Astrocyte of the cerebellum (primary cell): ENCODE data around the gene FXYD6.

Experiments used
- DNase-seq: peaks from one replicate; pipeline ENCODE4 v3.0.0-alpha.2; 2011; ENCODE audit warnings: low read depth
- H3K4me3 ChIP-seq: 2 replicates; pipeline ENCODE4 v1.5.1; 2011; ENCODE audit warnings: mild to moderate bottlenecking, low read depth, low read length, moderate library complexity
- CTCF ChIP-seq: IDR thresholded peaks from 2 replicates; pipeline ENCODE4 v1.5.1; 2012; ENCODE audit warnings: low read length, low read depth, moderate library complexity, mild to moderate bottlenecking; ENCODE audit errors: missing control alignments
- in situ Hi-C: cut with HindIII; loops from 2 replicates; pipeline ENCODE4 v1.10.0; 2017; ENCODE audit warnings: low sequenced_read_pairs

FXYD6 gene

GRCh38 chr11:117860139-117860538 lies 16.3 kb downstream of the FXYD6 start:
- no peak for DNase-seq
- in situ Hi-C loops: loop anchor here (5.0 kb wide), 1 partner anchor 77 kb away; no protein-coding TSS in a partner anchor
- no peak overlapping the region for H3K4me3 ChIP-seq
- TF ChIP-seq CTCF: no peak

- H3K4me3 ChIP-seq: no peak overlapping the region
These were observed 16.9 kb downstream of the FXYD6 start for GRCh38 chr11:117859488-117860112.

GRCh38 chr11:117859061-117859460 lies 17.4 kb downstream of the FXYD6 start:
- in situ Hi-C loops: no loop called here

More at GRCh38 chr11:117859488-117860112, 16.9 kb downstream of the FXYD6 start:
- TF ChIP-seq CTCF: no peak
- in situ Hi-C loops: loop anchor here (5.0 kb wide), 1 partner anchor 78 kb away; no protein-coding TSS in a partner anchor
- DNase-seq: no peak

GRCh38 chr11:117857734-117858414 lies 18.6 kb downstream of the FXYD6 start:
- TF ChIP-seq CTCF: no peak
- H3K4me3 ChIP-seq: no peak overlapping the region
- in situ Hi-C loops: no loop called here
- no peak for DNase-seq

More at GRCh38 chr11:117859061-117859460, 17.4 kb downstream of the FXYD6 start:
- no peak overlapping the region for H3K4me3 ChIP-seq
- no peak for DNase-seq
- TF ChIP-seq CTCF: no peak

- in situ Hi-C loops: no loop called here
- no peak for TF ChIP-seq CTCF
- DNase-seq: no peak
- no peak overlapping the region for H3K4me3 ChIP-seq
These were observed 20.4 kb downstream of the FXYD6 start for GRCh38 chr11:117855912-117856651.

- TF ChIP-seq CTCF: no peak
- DNase-seq: no peak
- H3K4me3 ChIP-seq: no peak overlapping the region
- in situ Hi-C loops: no loop called here
These were observed 21.1 kb downstream of the FXYD6 start for GRCh38 chr11:117855186-117855845.
